ENCODE data around the gene SCP2.

DNA sequence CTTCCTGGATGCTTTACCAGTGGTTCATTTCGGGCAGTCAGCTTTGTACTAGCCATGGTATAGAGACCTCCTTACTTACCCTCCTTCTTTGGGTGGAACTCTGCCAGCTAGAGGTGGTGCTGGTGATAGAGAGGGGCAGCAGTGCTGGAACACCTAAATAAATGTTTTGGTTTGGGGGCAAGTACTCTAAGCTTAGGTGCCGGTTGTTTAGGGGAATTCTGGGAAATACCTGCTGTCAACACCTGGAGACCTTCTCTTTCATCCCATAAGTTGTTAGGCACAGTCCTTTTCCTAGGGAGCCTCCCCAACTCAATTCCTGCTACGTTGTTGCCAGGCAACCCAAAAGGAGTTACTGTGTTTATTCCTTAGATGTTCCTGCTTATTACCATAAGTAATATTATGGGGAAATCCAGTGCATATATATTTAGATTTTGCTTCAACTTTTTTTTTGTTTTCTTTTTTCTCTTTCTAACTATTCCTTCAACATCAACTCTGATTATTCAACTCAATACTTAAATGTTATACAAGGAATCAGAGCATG lies 16.9 kb downstream of the SCP2 start:
- no peak for TF ChIP-seq EZH2 (IDR thresholded peaks at IDR 0.05; ENCODE audit: insufficient read depth, low read length)
- TF ChIP-seq CTCF (IDR thresholded peaks at IDR 0.05; ENCODE audit: insufficient read depth, low read depth, low read length) = no peak

Measured in astrocyte (in vitro differentiated cells and primary cell).